ENCODE measurements around the gene GHRH.
A peak's percentile ranks its signal among the peaks of the same experiment; 100 is the strongest.

- peak; percentile 96 for TF ChIP-seq CTCF (IDR thresholded peaks at IDR 0.05; ENCODE audit: low read depth, low read length)
- TF ChIP-seq EZH2phosphoT487 (IDR thresholded peaks at IDR 0.05; ENCODE audit: low read depth) = no peak
Observed at GRCh38 chr20:37276494-37277252, 15.1 kb upstream of the GHRH start.
